Naive thymus-derived CD4-positive, alpha-beta T cell (primary cell): Measurements from ENCODE around the gene STH. TPM values are rescaled to one million over a fixed set of nuclear protein-coding genes. Genes with fewer than 3 reads are reported as not detected.

Experiments used
- ATAC-seq: fragments of 150-1000 bp; cut with Tn5 transposase; 2 replicates; pipeline ENCODE4 v1.10.0; 2021; ENCODE audit warnings: mild to moderate bottlenecking, moderate library complexity
- CTCF ChIA-PET: fragments of 350-600 bp; sonication (Branson Sonifier 250); formaldehyde crosslinking; loops from one replicate; lab custom pipeline; 2021; ENCODE audit warnings: antibody characterized with exemption; lab: Charles Lee
- POLR2A ChIA-PET: fragments of 350-600 bp; sonication (Branson Sonifier 250); formaldehyde crosslinking; loops from one replicate; lab custom pipeline; 2021; ENCODE audit warnings: antibody characterized with exemption, inconsistent platforms; lab: Charles Lee
- DNase-seq, 9 donors: peaks; one replicate each; pipeline versions ENCODE4 v3.0.0 to v3.0.0-alpha.2; 2020 to 2022; ENCODE audit warnings: mixed read lengths in 1 of 9
- H3K27ac ChIP-seq: one replicate; pipeline ENCODE4 v1.7.0; 2013; ENCODE audit warnings: mild to moderate bottlenecking, low read depth, low read length, moderate library complexity
- H3K27me3 ChIP-seq, 2 donors: one replicate each; pipeline ENCODE4 v1.7.0; 2013; ENCODE audit warnings: low read length in 2 of 2, mild to moderate bottlenecking in 2 of 2, moderate library complexity in 2 of 2; ENCODE audit not compliant: control insufficient read depth in 2 of 2, insufficient read depth in 2 of 2
- H3K36me3 ChIP-seq, 3 experiments: 1 replicate in 2 of 3; 2 replicates in 1 of 3; pipeline ENCODE4 v1.7.0; 2013; ENCODE audit warnings: low read length in 3 of 3, mild to moderate bottlenecking in 3 of 3, moderate library complexity in 1 of 3; ENCODE audit not compliant: insufficient read depth in 3 of 3, control insufficient read depth in 2 of 3
- H3K4me1 ChIP-seq, 2 donors: one replicate each; pipeline ENCODE4 v1.7.0; 2013; ENCODE audit warnings: low read length in 2 of 2, mild to moderate bottlenecking in 2 of 2, moderate library complexity in 1 of 2; ENCODE audit not compliant: control insufficient read depth in 2 of 2, insufficient read depth in 2 of 2
- H3K4me3 ChIP-seq: 2 replicates; pipeline ENCODE4 v1.7.0; 2013; ENCODE audit warnings: mild to moderate bottlenecking, low read length
- H3K9me3 ChIP-seq, 3 experiments: 1 replicate in 2 of 3; 2 replicates in 1 of 3; pipeline ENCODE4 v1.7.0; 2013; ENCODE audit warnings: low read length in 3 of 3; ENCODE audit not compliant: control insufficient read depth in 2 of 3
- H3K27ac Mint-ChIP-seq, 9 donors: one replicate each; pipeline ENCODE4 v1.8.0; 2020 to 2022; ENCODE audit warnings: mixed read lengths in 9 of 9, mild to moderate bottlenecking in 8 of 9, moderate library complexity in 5 of 9, inconsistent platforms in 2 of 9
- H3K27me3 Mint-ChIP-seq, 5 donors: one replicate each; pipeline ENCODE4 v1.8.0; 2021 to 2022; ENCODE audit warnings: mixed read lengths in 5 of 5, mild to moderate bottlenecking in 1 of 5
- H3K36me3 Mint-ChIP-seq, 5 donors: one replicate each; pipeline ENCODE4 v1.8.0; 2020 to 2022; ENCODE audit warnings: mixed read lengths in 5 of 5, mild to moderate bottlenecking in 3 of 5, inconsistent platforms in 1 of 5
- H3K4me1 Mint-ChIP-seq, 7 donors: one replicate each; pipeline ENCODE4 v1.8.0; 2020 to 2022; ENCODE audit warnings: mixed read lengths in 7 of 7, mild to moderate bottlenecking in 3 of 7, inconsistent platforms in 1 of 7
- H3K4me3 Mint-ChIP-seq, 10 donors: one replicate each; pipeline ENCODE4 v1.8.0; 2020 to 2022; ENCODE audit warnings: mild to moderate bottlenecking in 10 of 10, mixed read lengths in 10 of 10, moderate library complexity in 6 of 10, inconsistent platforms in 2 of 10
- H3K9me3 Mint-ChIP-seq, 11 donors: one replicate each; pipeline ENCODE4 v1.8.0; 2020 to 2022; ENCODE audit warnings: mixed read lengths in 11 of 11, mild to moderate bottlenecking in 4 of 11, inconsistent platforms in 1 of 11, moderate library complexity in 1 of 11
- intact Hi-C, 2 donors: fragments of 100-400 bp; cut with micrococcal nuclease; formaldehyde crosslinking; loops; one replicate each; pipeline ENCODE4 v1.15.1; 2023
- polyA plus RNA-seq, 2 donors: library from polyadenylated mRNA; unstranded; fragments of 300-500 nt; fragmentation: Illumina TruSeq; gene quantifications; one replicate each; pipeline ENCODE4 v1.2.3, GENCODE V29; 2021
- total RNA-seq, 6 experiments: library from RNA in 5 of 6; stranded (reverse) in 5 of 6; gene quantifications; 1 replicate in 5 of 6; 2 replicates in 1 of 6; pipeline ENCODE4 v1.2.3 and lab custom pipeline; 2021 to 2026

Gene STH
- total and polyA plus RNA-seq, 7 experiments from 2014 or later: not detected

DNA sequence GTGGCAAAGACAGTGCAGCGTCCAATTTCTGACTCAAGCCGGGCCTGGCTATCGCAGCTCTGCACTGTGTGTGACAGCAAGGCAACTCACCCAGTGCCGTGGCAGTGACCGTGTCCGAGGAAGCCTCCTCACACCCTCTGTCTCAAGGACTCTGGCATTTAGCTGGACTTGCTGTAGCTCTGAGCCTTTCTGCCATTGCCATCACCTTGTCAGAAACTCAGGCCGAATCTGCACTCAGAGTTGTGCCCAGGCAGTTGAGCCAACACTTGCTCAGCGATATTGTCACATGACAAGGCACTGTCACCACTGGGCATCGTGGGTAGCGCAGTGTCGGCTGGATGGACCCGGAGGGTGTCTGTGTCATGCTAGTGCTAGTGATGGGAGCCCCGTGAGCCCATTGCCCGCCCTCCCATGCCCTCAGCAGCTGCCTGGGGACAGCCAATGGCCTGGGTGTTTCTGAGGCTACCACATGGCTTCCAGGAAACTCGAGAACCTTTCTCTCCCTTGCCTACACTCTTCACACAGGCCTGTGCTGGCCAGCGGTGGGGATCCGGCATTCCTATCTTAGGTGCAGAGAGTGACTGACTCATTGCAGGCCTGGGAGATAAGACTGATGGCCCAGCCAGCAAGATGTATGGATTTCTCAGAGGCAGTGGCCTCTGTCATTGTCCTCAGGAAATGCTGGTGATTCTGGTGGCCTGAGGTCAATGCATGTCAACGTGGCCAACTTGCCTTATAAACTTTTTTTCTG is 22.1 kb upstream of the STH start:
- ATAC-seq (no peak), DNase-seq (no peak)
- no peaks in the 10 kb centered on the region for H3K4me1 ChIP-seq
- H3K4me3 ChIP-seq: no peak overlapping the region
- H3K36me3 ChIP-seq: no peaks in the 10 kb centered on the region
- H3K36me3 Mint-ChIP-seq: peaks cover 0 to 3% (median 0%) of the 10 kb centered on the region in 5 donors
- H3K4me3 Mint-ChIP-seq: no peak overlapping the region
- no peaks in the 10 kb centered on the region for H3K9me3 ChIP-seq
- H3K9me3 Mint-ChIP-seq: peaks cover 0 to 10% (median 2%) of the 10 kb centered on the region in 11 donors
- H3K27ac Mint-ChIP-seq: no peak overlapping the region
- intact Hi-C loops: no loop called here
- POLR2A ChIA-PET: no interaction called here
- H3K27me3 ChIP-seq: no peaks in the 10 kb centered on the region
- no peak overlapping the region for H3K27ac ChIP-seq
- CTCF ChIA-PET: no interaction called here
- peaks cover 0 to 4% (median 0%) of the 10 kb centered on the region in 5 donors for H3K27me3 Mint-ChIP-seq
- no peaks in the 10 kb centered on the region for H3K4me1 Mint-ChIP-seq

DNA sequence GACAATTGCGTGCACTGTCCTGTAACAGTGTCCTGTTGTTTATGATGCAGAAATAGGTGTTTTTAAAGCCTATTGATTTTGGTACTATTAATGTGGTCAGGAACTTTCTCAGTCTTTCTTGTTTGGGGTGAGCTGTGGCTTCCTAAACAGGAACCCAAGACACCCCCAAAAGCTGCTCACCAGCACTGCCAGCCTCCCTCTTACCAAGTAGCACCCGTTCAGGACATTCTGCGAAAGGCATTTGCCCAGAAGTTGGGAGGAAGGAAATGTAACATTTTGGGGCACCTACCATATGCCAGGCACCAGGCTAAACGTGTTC is 21.6 kb upstream of the STH start:
- POLR2A ChIA-PET: no interaction called here
- no peak overlapping the region for H3K27ac ChIP-seq

GRCh38 chr17:45977976-45978626 is 20.9 kb upstream of the STH start:
- POLR2A ChIA-PET: interaction anchor here (0.8 kb wide), 1 partner anchor 204 kb away, joined by 3 read pairs; no protein-coding TSS in a partner anchor
- CTCF ChIA-PET: interaction anchor here (0.6 to 1.1 kb wide), 2 partner anchors 28 to 84 kb away, joined by 3 read pairs; partner anchors contain the start of gene MAPT
- Histone ChIP-seq H3K27me3 (no peaks in the 10 kb centered on the region), H3K27ac (no peak overlapping the region), H3K36me3 (no peaks in the 10 kb centered on the region), H3K4me3 (no peak overlapping the region), H3K4me1 (no peaks in the 10 kb centered on the region), H3K9me3 (no peaks in the 10 kb centered on the region)
- H3K9me3 Mint-ChIP-seq: peaks cover 0 to under 1% (median 0%) of the 10 kb centered on the region in 11 donors
- ATAC-seq: no peak
- no peaks in the 10 kb centered on the region for H3K36me3 Mint-ChIP-seq
- peaks cover 0 to 3% (median 0%) of the 10 kb centered on the region in 5 donors for H3K27me3 Mint-ChIP-seq
- intact Hi-C loops: no loop called here
- no peak for DNase-seq
- no peak overlapping the region for H3K27ac Mint-ChIP-seq
- H3K4me1 Mint-ChIP-seq: no peaks in the 10 kb centered on the region
- no peak overlapping the region for H3K4me3 Mint-ChIP-seq

More for the DNA sequence above, 21.6 kb upstream of the STH start:
- Histone ChIP-seq H3K9me3 (no peaks in the 10 kb centered on the region), H3K4me1 (no peaks in the 10 kb centered on the region), H3K27me3 (no peaks in the 10 kb centered on the region), H3K36me3 (no peaks in the 10 kb centered on the region), H3K4me3 (no peak overlapping the region)
- no peak for DNase-seq
- H3K9me3 Mint-ChIP-seq: peaks cover 0 to 7% (median under 1%) of the 10 kb centered on the region in 11 donors
- no peaks in the 10 kb centered on the region for H3K4me1 Mint-ChIP-seq
- H3K27ac Mint-ChIP-seq: no peak overlapping the region
- H3K27me3 Mint-ChIP-seq: peaks cover 0 to 3% (median 0%) of the 10 kb centered on the region in 5 donors
- ATAC-seq: no peak
- peaks cover 0 to under 1% (median 0%) of the 10 kb centered on the region in 5 donors for H3K36me3 Mint-ChIP-seq
- no peak overlapping the region for H3K4me3 Mint-ChIP-seq
- CTCF ChIA-PET: no interaction called here
- intact Hi-C loops: no loop called here

GRCh38 chr17:45979137-45979536 is 19.9 kb upstream of the STH start:
- Mint-ChIP-seq H3K36me3 (no peaks in the 10 kb centered on the region), H3K4me3 (no peak overlapping the region), H3K27ac (no peak overlapping the region), H3K27me3 (peaks cover 0 to 3% (median 0%) of the 10 kb centered on the region in 5 donors), H3K4me1 (no peaks in the 10 kb centered on the region), H3K9me3 (no peaks in the 10 kb centered on the region)
- H3K9me3 ChIP-seq: no peaks in the 10 kb centered on the region
- DNase-seq (no peak), ATAC-seq (no peak)
- ChIA-PET CTCF (interaction anchor here (1.1 kb wide), 1 partner anchor 29 kb away, joined by 3 read pairs; no protein-coding TSS in a partner anchor), POLR2A (no interaction called here)
- no peaks in the 10 kb centered on the region for H3K4me1 ChIP-seq
- no peak overlapping the region for H3K4me3 ChIP-seq
- no peaks in the 10 kb centered on the region for H3K27me3 ChIP-seq
- intact Hi-C loops: no loop called here
- no peaks in the 10 kb centered on the region for H3K36me3 ChIP-seq
- H3K27ac ChIP-seq: no peak overlapping the region

- ChIA-PET POLR2A (no interaction called here), CTCF (no interaction called here)
- H3K9me3 ChIP-seq: no peaks in the 10 kb centered on the region
- peaks cover 0 to 1% (median 0%) of the 10 kb centered on the region in 11 donors for H3K9me3 Mint-ChIP-seq
- ATAC-seq (no peak), DNase-seq (no peak)
- no peaks in the 10 kb centered on the region for H3K4me1 Mint-ChIP-seq
- H3K4me3 ChIP-seq: no peak overlapping the region
- no peaks in the 10 kb centered on the region for H3K4me1 ChIP-seq
- no peaks in the 10 kb centered on the region for H3K36me3 ChIP-seq
- H3K27me3 ChIP-seq: no peaks in the 10 kb centered on the region
- intact Hi-C loops: no loop called here
- no peak overlapping the region for H3K27ac ChIP-seq
- no peak overlapping the region for H3K27ac Mint-ChIP-seq
- peaks cover 0 to 4% (median 0%) of the 10 kb centered on the region in 5 donors for H3K27me3 Mint-ChIP-seq
- no peaks in the 10 kb centered on the region for H3K36me3 Mint-ChIP-seq
- no peak overlapping the region for H3K4me3 Mint-ChIP-seq
These were observed 18.2 kb upstream of the STH start for GRCh38 chr17:45980855-45981254.

DNA sequence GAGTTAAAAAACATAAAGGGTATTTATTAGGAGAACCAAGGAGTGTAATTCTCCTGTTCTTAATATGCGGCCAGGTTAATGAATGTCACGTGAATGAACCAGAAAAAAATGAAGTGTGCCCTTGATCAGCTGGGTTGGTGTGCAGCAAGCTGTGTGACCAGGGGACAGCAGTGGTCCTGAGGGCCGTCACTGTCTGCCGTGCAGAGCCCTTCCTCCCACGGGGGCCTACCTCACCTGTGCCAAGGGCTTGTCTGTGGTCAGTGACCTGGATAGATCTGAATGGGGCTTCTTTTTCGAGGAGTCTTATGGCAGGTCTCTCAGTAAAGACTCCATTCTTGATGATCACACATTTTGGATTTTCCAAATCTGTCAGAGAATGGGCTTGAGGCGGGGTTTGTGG is 17.7 kb upstream of the STH start:
- no peak overlapping the region for H3K27ac Mint-ChIP-seq
- no peak overlapping the region for H3K4me3 Mint-ChIP-seq
- no peaks in the 10 kb centered on the region for H3K9me3 ChIP-seq
- ChIA-PET CTCF (no interaction called here), POLR2A (no interaction called here)
- peaks cover 0 to 6% (median 0%) of the 10 kb centered on the region in 5 donors for H3K27me3 Mint-ChIP-seq
- no peak overlapping the region for H3K4me3 ChIP-seq
- H3K36me3 Mint-ChIP-seq: no peaks in the 10 kb centered on the region
- intact Hi-C loops: no loop called here
- H3K27ac ChIP-seq: no peak overlapping the region
- ATAC-seq: no peak
- H3K27me3 ChIP-seq: no peaks in the 10 kb centered on the region
- peaks cover 0 to 1% (median 0%) of the 10 kb centered on the region in 11 donors for H3K9me3 Mint-ChIP-seq
- H3K4me1 ChIP-seq: no peaks in the 10 kb centered on the region
- no peaks in the 10 kb centered on the region for H3K4me1 Mint-ChIP-seq
- no peak for DNase-seq
- no peaks in the 10 kb centered on the region for H3K36me3 ChIP-seq
